AG09309 (cell line): ENCODE results near the gene NR1H3.

Source experiments
- DNase-seq: peaks from one replicate; pipeline ENCODE4 v3.0.0-alpha.2; 2010; ENCODE audit warnings: low read depth
- H3K4me3 ChIP-seq: 2 replicates; pipeline ENCODE4 v1.5.1; 2011; ENCODE audit warnings: mild to moderate bottlenecking, low read depth, low read length, moderate library complexity; ENCODE audit not compliant: control insufficient read depth
- CTCF ChIP-seq: IDR thresholded peaks from 2 replicates; pipeline ENCODE4 v1.5.1; 2011; ENCODE audit warnings: mild to moderate bottlenecking, low read depth, low read length, inconsistent platforms; ENCODE audit not compliant: insufficient read depth, control insufficient read depth; ENCODE audit errors: missing control alignments

NR1H3 gene

GRCh38 chr11:47248664-47249377, 9.0 kb upstream of the NR1H3 start, which contains the start of gene ACP2:
TSS of gene ACP2 (minus strand) at chr11:47248814. CDS start at chr11:47248789, 25 bp downstream.
- H3K4me3 ChIP-seq: peak within 1 kb of the TSS; percentile 85
- no peak for DNase-seq
- peak; percentile 23 for TF ChIP-seq CTCF

- H3K4me3 ChIP-seq: peak overlapping the region; percentile 85
- DNase-seq: no peak
- TF ChIP-seq CTCF: no peak
Observed at GRCh38 chr11:47249378-47249715, 8.4 kb upstream of the NR1H3 start.

GRCh38 chr11:47251751-47252150, 6.0 kb upstream of the NR1H3 start:
- no peak for TF ChIP-seq CTCF
- H3K4me3 ChIP-seq: no peak overlapping the region
- no peak for DNase-seq

GRCh38 chr11:47253660-47254059, 4.1 kb upstream of the NR1H3 start:
- H3K4me3 ChIP-seq: no peak overlapping the region
- TF ChIP-seq CTCF: no peak
- no peak for DNase-seq

GRCh38 chr11:47254386-47254785, 3.4 kb upstream of the NR1H3 start:
- no peak for DNase-seq
- no peak for TF ChIP-seq CTCF
- H3K4me3 ChIP-seq: no peak overlapping the region

- no peak for DNase-seq
- TF ChIP-seq CTCF: no peak
- no peak overlapping the region for H3K4me3 ChIP-seq
Observed at GRCh38 chr11:47256374-47256773, 1.4 kb upstream of the NR1H3 start.
